IMR-90 (cell line): ENCODE data around the gene H3-3A. TPM values are rescaled to one million over a fixed set of nuclear protein-coding genes. Genes with fewer than 3 reads are reported as not detected.

Source experiments
- ATAC-seq: fragments of 200-7000 bp; cut with Tn5 transposase; 2 replicates; pipeline ENCODE4 v1.9.1; 2020; ENCODE audit warnings: low read depth, mild to moderate bottlenecking, moderate library complexity
- BruUV-seq: library from RNA; stranded (reverse); fragments of 400-500 nt; replicated peaks from 2 replicates; lab custom pipeline; 2021; lab: Mats Ljungman, UMichigan
- CTCF ChIA-PET: fragments of 300-600 bp; formaldehyde crosslinking; extraction: SDS; loops from one replicate; lab custom pipeline; 2021; ENCODE audit warnings: antibody characterized with exemption; lab: Yijun Ruan, JAX
- POLR2A ChIA-PET: fragments of 300-600 bp; sonication (Branson Sonifier 250); formaldehyde crosslinking; loops from one replicate; lab custom pipeline; 2022; ENCODE audit warnings: antibody characterized with exemption; ENCODE audit not compliant: unreplicated experiment; lab: Charles Lee
- DNase-seq: peaks from one replicate; pipeline ENCODE4 v3.0.0; 2013
- H2AFZ ChIP-seq: replicated peaks from 2 replicates; pipeline ENCODE3; 2013; ENCODE audit warnings: low read length, mild to moderate bottlenecking; ENCODE audit not compliant: poor library complexity
- H2AK5ac ChIP-seq: 2 replicates; pipeline ENCODE4 v1.6.1; 2013; ENCODE audit warnings: low read depth, low read length, inconsistent platforms
- H2AK9ac ChIP-seq: replicated peaks from 2 replicates; pipeline ENCODE3; 2013; ENCODE audit warnings: mild to moderate bottlenecking, low read depth, low read length, moderate library complexity; ENCODE audit not compliant: poor library complexity
- H2BK120ac ChIP-seq: 2 replicates; pipeline ENCODE4 v1.6.1; 2013; ENCODE audit warnings: low read depth, low read length, inconsistent platforms
- H2BK15ac ChIP-seq: 3 replicates; pipeline ENCODE4 v1.6.1; 2013; ENCODE audit warnings: low read depth, low read length, inconsistent platforms
- H2BK20ac ChIP-seq: 2 replicates; pipeline ENCODE4 v1.6.1; 2013; ENCODE audit warnings: low read depth, mild to moderate bottlenecking, inconsistent platforms, low read length, moderate library complexity
- H2BK5ac ChIP-seq: 2 replicates; pipeline ENCODE4 v1.6.1; 2013; ENCODE audit warnings: mild to moderate bottlenecking, low read depth, low read length, inconsistent platforms; ENCODE audit not compliant: poor library complexity, severe bottlenecking
- H3K14ac ChIP-seq: replicated peaks from 2 replicates; pipeline ENCODE4 v1.6.1; 2013; ENCODE audit warnings: low read depth, low read length, inconsistent platforms
- H3K18ac ChIP-seq: 2 replicates; pipeline ENCODE4 v1.6.1; 2013; ENCODE audit warnings: low read depth, low read length, control low read depth
- H3K23ac ChIP-seq: 2 replicates; pipeline ENCODE4 v1.6.1; 2013; ENCODE audit warnings: low read depth, low read length, inconsistent platforms
- H3K27ac ChIP-seq: 2 replicates; pipeline ENCODE4 v1.5.1; 2013; ENCODE audit warnings: mild to moderate bottlenecking, control low read depth, low read length; ENCODE audit not compliant: insufficient read depth
- H3K27me3 ChIP-seq: 2 replicates; pipeline ENCODE4 v1.6.1; 2013; ENCODE audit warnings: low read length; ENCODE audit not compliant: control insufficient read depth, insufficient read depth
- H3K36me3 ChIP-seq: 2 replicates; pipeline ENCODE4 v1.6.1; 2013; ENCODE audit warnings: low read length, mixed read lengths; ENCODE audit not compliant: control insufficient read depth, insufficient read depth
- H3K4ac ChIP-seq: 2 replicates; pipeline ENCODE4 v1.6.1; 2013; ENCODE audit warnings: low read depth, low read length, inconsistent platforms
- H3K4me1 ChIP-seq: 2 replicates; pipeline ENCODE4 v1.6.1; 2013; ENCODE audit warnings: low read length, mixed read lengths; ENCODE audit not compliant: control insufficient read depth, insufficient read depth
- H3K4me2 ChIP-seq: 2 replicates; pipeline ENCODE4 v1.6.1; 2013; ENCODE audit warnings: low read depth, mild to moderate bottlenecking, control low read depth, low read length, moderate library complexity
- H3K4me3 ChIP-seq: 2 replicates; pipeline ENCODE4 v1.5.1; 2013; ENCODE audit warnings: low read depth, mild to moderate bottlenecking, control low read depth, low read length, moderate library complexity; ENCODE audit not compliant: insufficient read depth
- H3K56ac ChIP-seq: 2 replicates; pipeline ENCODE4 v1.6.1; 2013; ENCODE audit warnings: low read length, inconsistent platforms; ENCODE audit not compliant: insufficient read depth; ENCODE audit errors: extremely low read depth
- H3K79me1 ChIP-seq, 2 experiments: 2 replicates each; pipeline ENCODE4 v1.6.1; 2013; ENCODE audit warnings: low read length in 2 of 2, inconsistent platforms in 1 of 2, low read depth in 1 of 2
- H3K9ac ChIP-seq: 2 replicates; pipeline ENCODE4 v1.6.1; 2013; ENCODE audit warnings: low read depth, low read length, control low read depth
- H3K9me1 ChIP-seq: 2 replicates; pipeline ENCODE4 v1.6.1; 2013; ENCODE audit warnings: low read length, inconsistent platforms; ENCODE audit not compliant: insufficient read depth
- H3K9me3 ChIP-seq: 2 replicates; pipeline ENCODE4 v1.6.1; 2013; ENCODE audit warnings: low read length; ENCODE audit not compliant: control insufficient read depth, insufficient read depth
- H4K20me1 ChIP-seq: 2 replicates; pipeline ENCODE4 v1.6.1; 2013; ENCODE audit warnings: low read length, inconsistent platforms; ENCODE audit not compliant: insufficient read depth
- H4K5ac ChIP-seq: 2 replicates; pipeline ENCODE4 v1.6.1; 2013; ENCODE audit warnings: mild to moderate bottlenecking, low read depth, low read length, control low read depth
- H4K8ac ChIP-seq, 2 experiments: 2 replicates each; pipeline ENCODE4 v1.6.1; 2013; ENCODE audit warnings: low read depth in 2 of 2, low read length in 2 of 2, control low read depth in 1 of 2, inconsistent platforms in 1 of 2
- H4K91ac ChIP-seq: 2 replicates; pipeline ENCODE4 v1.6.1; 2013; ENCODE audit warnings: low read depth, low read length, inconsistent platforms; ENCODE audit not compliant: insufficient read depth
- CHD1 ChIP-seq: IDR thresholded peaks from 2 replicates; pipeline ENCODE4 v1.6.1; 2012; ENCODE audit warnings: low read depth, low read length, improper control_type of control experiment
- CTCF ChIP-seq: conservative IDR thresholded peaks from 2 replicates; pipeline ENCODE4 v1.5.1; 2012; ENCODE audit warnings: mild to moderate bottlenecking, low read depth, low read length, improper control_type of control experiment
- FOS ChIP-seq: fragments of 150-350 bp; IDR thresholded peaks from 2 replicates; pipeline ENCODE4 v1.6.1; 2016; ENCODE audit warnings: low read depth, low read length
- MAFK ChIP-seq: IDR thresholded peaks from 2 replicates; pipeline ENCODE4 v1.6.1; 2012; ENCODE audit warnings: low read depth, low read length, improper control_type of control experiment
- RAD21 ChIP-seq: IDR thresholded peaks from 2 replicates; pipeline ENCODE4 v1.6.1; 2012; ENCODE audit warnings: low read length, improper control_type of control experiment
- RFX5 ChIP-seq: IDR thresholded peaks from 2 replicates; pipeline ENCODE4 v1.8.0; 2012; ENCODE audit warnings: low read depth, mild to moderate bottlenecking, low read length, moderate library complexity
- WGBS, 2 experiments: methylation state at CpG; one replicate each; pipeline versions ENCODE4 v1.1.5 to v1.1.7; 2013; ENCODE audit warnings: missing lambda C conversion rate in 2 of 2; ENCODE audit not compliant: insufficient read length in 1 of 2; ENCODE audit errors: extremely low coverage in 2 of 2; 5-methylcytosine and 5-hydroxymethylcytosine counted together
- dilution Hi-C: fragments of 300-500 bp; cut with HindIII; formaldehyde crosslinking; loops from one replicate; pipeline ENCODE4 v1.14.3; 2018; ENCODE audit warnings: low sequenced_read_pairs; ENCODE audit not compliant: unreplicated experiment
- in situ Hi-C: fragments of 300-500 bp; cut with MboI; formaldehyde crosslinking; loops from 3 replicates; pipeline ENCODE4 v1.14.3; 2019; ENCODE audit warnings: low sequenced_read_pairs, inconsistent platforms, mixed read lengths
- intact Hi-C: fragments of 100-400 bp; cut with micrococcal nuclease; formaldehyde crosslinking; loops from 2 replicates; pipeline ENCODE4 v1.10.0; 2022
- polyA plus RNA-seq, 3 experiments: library from polyadenylated mRNA; depleted of rRNA; stranded (reverse); fragments of >200 nt; gene quantifications; 2 replicates each; pipeline ENCODE4 v1.2.3, GENCODE V29; 2012; ENCODE audit warnings: low replicate concordance in 1 of 3
- total RNA-seq: library from RNA; depleted of rRNA; stranded (reverse); fragments of >200 nt; gene quantifications from 2 replicates; pipeline ENCODE4 v1.2.3, GENCODE V29; 2012
- TF ChIP-seq, protein P1 (sequence below): fragments of 150-350 bp; IDR thresholded peaks from 2 replicates; pipeline ENCODE4 v1.6.1; 2017; ENCODE audit warnings: mild to moderate bottlenecking, antibody characterized with exemption, low read length, low read depth
- TF ChIP-seq, protein P2 (sequence below): fragments of 150-350 bp; IDR thresholded peaks from 2 replicates; pipeline ENCODE4 v1.6.1; 2016; ENCODE audit warnings: low read depth, mild to moderate bottlenecking, low read length, moderate library complexity, borderline replicate concordance

Gene H3-3A
- total and polyA plus RNA-seq, 2 of the 4 experiments (the other 2 are of a cell fraction): 188 to 256 TPM

DNA sequence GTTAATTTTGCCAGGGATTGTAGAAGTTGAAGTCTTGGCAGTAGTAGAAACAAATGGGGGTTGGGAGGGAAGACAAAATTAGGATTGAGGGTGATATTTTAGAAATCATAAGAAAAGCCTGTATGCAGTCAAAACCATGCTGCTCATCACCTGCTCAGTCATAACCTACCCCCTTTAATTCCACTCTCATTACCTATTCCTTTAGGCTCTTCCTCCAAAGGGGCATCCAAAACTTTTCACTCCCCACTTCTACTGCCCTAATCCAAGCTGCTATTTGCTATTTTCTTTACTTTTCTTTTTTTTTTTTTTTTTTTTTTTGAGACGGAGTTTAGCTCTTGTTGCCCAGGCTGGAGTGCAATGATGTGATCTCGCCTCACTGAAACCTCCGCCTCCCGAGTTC is 11.5 kb downstream of the H3-3A start:
- H3K4ac ChIP-seq: no peak overlapping the region
- H2AK5ac ChIP-seq: no peak overlapping the region
- TF ChIP-seq RFX5 (no peak), CTCF (no peak), MAFK (no peak), FOS (no peak), RAD21 (no peak), CHD1 (no peak)
- TF ChIP-seq, protein P1, sequence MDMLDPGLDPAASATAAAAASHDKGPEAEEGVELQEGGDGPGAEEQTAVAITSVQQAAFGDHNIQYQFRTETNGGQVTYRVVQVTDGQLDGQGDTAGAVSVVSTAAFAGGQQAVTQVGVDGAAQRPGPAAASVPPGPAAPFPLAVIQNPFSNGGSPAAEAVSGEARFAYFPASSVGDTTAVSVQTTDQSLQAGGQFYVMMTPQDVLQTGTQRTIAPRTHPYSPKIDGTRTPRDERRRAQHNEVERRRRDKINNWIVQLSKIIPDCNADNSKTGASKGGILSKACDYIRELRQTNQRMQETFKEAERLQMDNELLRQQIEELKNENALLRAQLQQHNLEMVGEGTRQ: no peak
- TF ChIP-seq, protein P2, sequence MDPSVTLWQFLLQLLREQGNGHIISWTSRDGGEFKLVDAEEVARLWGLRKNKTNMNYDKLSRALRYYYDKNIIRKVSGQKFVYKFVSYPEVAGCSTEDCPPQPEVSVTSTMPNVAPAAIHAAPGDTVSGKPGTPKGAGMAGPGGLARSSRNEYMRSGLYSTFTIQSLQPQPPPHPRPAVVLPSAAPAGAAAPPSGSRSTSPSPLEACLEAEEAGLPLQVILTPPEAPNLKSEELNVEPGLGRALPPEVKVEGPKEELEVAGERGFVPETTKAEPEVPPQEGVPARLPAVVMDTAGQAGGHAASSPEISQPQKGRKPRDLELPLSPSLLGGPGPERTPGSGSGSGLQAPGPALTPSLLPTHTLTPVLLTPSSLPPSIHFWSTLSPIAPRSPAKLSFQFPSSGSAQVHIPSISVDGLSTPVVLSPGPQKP: no peak
- peaks cover 8% of the 10 kb centered on the region; the same call in 1 of the 2 replicates for H4K20me1 ChIP-seq
- no peak for DNase-seq
- no peaks in the 10 kb centered on the region for H3K9me1 ChIP-seq
- peaks cover 17% of the 10 kb centered on the region for H3K36me3 ChIP-seq
- no peak overlapping the region; the same call in 1 of the 2 replicates for H3K56ac ChIP-seq
- ChIA-PET POLR2A (no interaction called here), CTCF (interaction anchor here (2.6 kb wide), 1 partner anchor 9 kb away, joined by 7 read pairs; no protein-coding TSS in a partner anchor)
- H2BK5ac ChIP-seq: no peak overlapping the region
- no CpG with 5 or more reads among the region's 4 CpGs for WGBS, 2 experiments
- H3K9me3 ChIP-seq: no peaks in the 10 kb centered on the region
- peaks cover 8 to 11% of the 10 kb centered on the region in 2 experiments; a peak in 3 of 4 replicates for H3K79me1 ChIP-seq
- H4K5ac ChIP-seq: no peak overlapping the region
- no peak overlapping the region for H2AFZ ChIP-seq
- no peak overlapping the region for H2BK20ac ChIP-seq
- dilution Hi-C loops: no loop called here
- no peak overlapping the region for H2BK120ac ChIP-seq
- H2AK9ac ChIP-seq: no peak overlapping the region
- in situ Hi-C loops: no loop called here
- no TSS peak for BruUV-seq
- no peak overlapping the region for H3K9ac ChIP-seq
- ATAC-seq: no peak
- no peak overlapping the region for H4K91ac ChIP-seq
- H3K27ac ChIP-seq: no peak overlapping the region
- intact Hi-C loops: no loop called here
- H3K27me3 ChIP-seq: no peaks in the 10 kb centered on the region
- H3K18ac ChIP-seq: no peak overlapping the region
- H3K4me2 ChIP-seq: no peak overlapping the region
- no peak overlapping the region for H2BK15ac ChIP-seq
- no peak overlapping the region for H4K8ac ChIP-seq
- H3K14ac ChIP-seq: no peak overlapping the region
- no peaks in the 10 kb centered on the region for H3K4me1 ChIP-seq
- no peak overlapping the region for H3K23ac ChIP-seq
- no peak overlapping the region for H3K4me3 ChIP-seq
